HepG2 (cell line): ENCODE results near the gene KRTAP10-10. TPM values are rescaled to one million over a fixed set of nuclear protein-coding genes. Genes with fewer than 3 reads are reported as not detected.

ENCODE experiments used
- ATAC-seq: fragments of 200-7000 bp; cut with Tn5 transposase; 3 replicates; pipeline ENCODE4 v1.9.1; 2020; ENCODE audit warnings: mild to moderate bottlenecking, moderate library complexity
- BruUV-seq: library from RNA; stranded (reverse); fragments of 400-500 nt; replicated peaks from 2 replicates; lab custom pipeline; 2021; lab: Mats Ljungman, UMichigan
- CTCF ChIA-PET: fragments of 300-600 bp; formaldehyde crosslinking; extraction: SDS; loops from one replicate; lab custom pipeline; 2021; ENCODE audit warnings: low total read pairs, inconsistent platforms, low intra/inter-chr PET ratio; lab: Yijun Ruan, JAX
- POLR2A ChIA-PET: fragments of 350-600 bp; sonication (Branson Sonifier 250); formaldehyde crosslinking; loops from one replicate; lab custom pipeline; 2020; ENCODE audit warnings: antibody characterized with exemption, inconsistent platforms; lab: Yijun Ruan, JAX
- DNase-seq: peaks from one replicate; pipeline ENCODE4 v3.0.0-alpha.2; 2015; ENCODE audit warnings: low spot score
- FAIRE-seq: peaks from 3 replicates; lab custom pipeline; 2011; peaks lifted over from hg19 to GRCh38; lab: Jason Lieb, UNC
- H2AFZ ChIP-seq: one replicate; pipeline ENCODE4 v1.6.1; 2011; ENCODE audit warnings: low read length, inconsistent platforms
- H3K27ac ChIP-seq: fragments of 300-600 bp; 3 replicates; pipeline ENCODE4 v1.8.0; 2011; ENCODE audit warnings: mixed run types, mild to moderate bottlenecking, mixed read lengths, low read length, inconsistent platforms; ENCODE audit not compliant: insufficient read depth; ENCODE audit errors: extremely low read length
- H3K27me3 ChIP-seq, 2 experiments: fragments of 200-600 bp in 1 of 2; 2 replicates in 1 of 2; 3 replicates in 1 of 2; pipeline versions ENCODE4 v1.6.0 to v1.8.0; 2011; ENCODE audit warnings: low read length in 2 of 2, mild to moderate bottlenecking in 2 of 2, moderate library complexity in 2 of 2, inconsistent platforms in 1 of 2; ENCODE audit not compliant: insufficient read depth in 2 of 2, control insufficient read depth in 1 of 2
- H3K36me3 ChIP-seq, 2 experiments: fragments of 200-600 bp in 1 of 2; replicated peaks in 1 of 2; 2 replicates in 1 of 2; 3 replicates in 1 of 2; pipeline versions ENCODE4 v1.5.1 to v1.8.0; 2011; ENCODE audit warnings: low read length in 2 of 2, inconsistent platforms in 1 of 2; ENCODE audit not compliant: insufficient read depth in 2 of 2, control insufficient read depth in 1 of 2
- H3K4me1 ChIP-seq: 2 replicates; pipeline ENCODE4 v1.5.1; 2012; ENCODE audit warnings: low read length, inconsistent platforms; ENCODE audit not compliant: insufficient read depth
- H3K4me2 ChIP-seq: 2 replicates; pipeline ENCODE4 v1.6.0; 2011; ENCODE audit warnings: low read depth, low read length, inconsistent platforms
- H3K4me3 ChIP-seq, 3 experiments: fragments of 200-600 bp in 1 of 3; sonication (generic), shearing (Covaris generic) in 1 of 3; replicated peaks in 1 of 3; 2 replicates each; pipeline ENCODE4 v1.5.1; 2011 to 2016; ENCODE audit warnings: low read length in 3 of 3, inconsistent platforms in 2 of 3, low read depth in 2 of 3, mild to moderate bottlenecking in 2 of 3, control low read depth in 1 of 3, mixed read lengths in 1 of 3; ENCODE audit not compliant: insufficient read depth in 1 of 3
- H3K79me2 ChIP-seq: one replicate; pipeline ENCODE4 v1.6.1; 2011; ENCODE audit warnings: low read length, inconsistent platforms; ENCODE audit not compliant: insufficient read depth
- H3K9ac ChIP-seq: 2 replicates; pipeline ENCODE4 v1.6.0; 2011; ENCODE audit warnings: mild to moderate bottlenecking, low read depth, low read length, inconsistent platforms; ENCODE audit not compliant: insufficient read depth
- H3K9me3 ChIP-seq: 2 replicates; pipeline ENCODE4 v1.5.1; 2012; ENCODE audit warnings: mild to moderate bottlenecking, low read length
- H4K20me1 ChIP-seq: 2 replicates; pipeline ENCODE4 v1.6.0; 2011; ENCODE audit warnings: inconsistent platforms, mild to moderate bottlenecking, low read length, moderate library complexity; ENCODE audit not compliant: insufficient read depth
- HHEX ChIP-seq: IDR thresholded peaks from 2 replicates; pipeline ENCODE4 v1.6.1; 2016; ENCODE audit warnings: control low read depth
- HNRNPUL1 ChIP-seq: fragments of 200-400 bp; formaldehyde crosslinking; IDR thresholded peaks from 2 replicates; pipeline ENCODE4 v1.6.1; 2017; ENCODE audit warnings: low read depth, mild to moderate bottlenecking, low read length, moderate library complexity
- MYNN ChIP-seq: sonication (generic); formaldehyde crosslinking; IDR thresholded peaks from 2 replicates; pipeline ENCODE4 v1.4.0; 2020; ENCODE audit warnings: mild to moderate bottlenecking, low read depth, missing genetic modification reagents
- PPARG ChIP-seq: conservative IDR thresholded peaks from 2 replicates; pipeline ENCODE4 v1.6.1; 2016; ENCODE audit warnings: missing biosample characterization, missing genetic modification reagents
- RBM22 ChIP-seq: fragments of 200-400 bp; formaldehyde crosslinking; optimal IDR thresholded peaks from 2 replicates; pipeline ENCODE3; 2017; ENCODE audit warnings: mild to moderate bottlenecking, low read length, moderate library complexity
- SIX1 ChIP-seq: sonication (generic); formaldehyde crosslinking; IDR thresholded peaks from 2 replicates; pipeline ENCODE4 v1.4.0; 2020; ENCODE audit warnings: missing genetic modification reagents, borderline replicate concordance
- ZNF101 ChIP-seq: sonication (generic); formaldehyde crosslinking; IDR thresholded peaks from 2 replicates; pipeline ENCODE4 v1.4.0; 2020; ENCODE audit warnings: mild to moderate bottlenecking, low read depth, missing genetic modification reagents, borderline replicate concordance
- ZNF329 ChIP-seq: sonication (generic); formaldehyde crosslinking; IDR thresholded peaks from 2 replicates; pipeline ENCODE4 v1.9.0; 2021; ENCODE audit warnings: low read depth, mild to moderate bottlenecking, missing genetic modification reagents
- WGBS: methylation state at CpG from one replicate; pipeline ENCODE4 v1.1.6; 2017; ENCODE audit warnings: low lambda C conversion rate; 5-methylcytosine and 5-hydroxymethylcytosine counted together
- in situ Hi-C: cut with HindIII; loops from 2 replicates; pipeline ENCODE4 v1.10.0; 2017; ENCODE audit warnings: low pct_unique_long_range_greater_than_20kb; ENCODE audit not compliant: extremely low pct_ligation_motif_present
- intact Hi-C: fragments of 100-400 bp; cut with micrococcal nuclease; formaldehyde crosslinking; loops from one replicate; pipeline ENCODE4 v1.10.0; 2022; ENCODE audit not compliant: unreplicated experiment
- polyA plus RNA-seq, 8 experiments: library from polyadenylated mRNA; depleted of rRNA in 3 of 8; stranded (reverse) in 7 of 8; unstranded in 1 of 8; fragments of >200 nt; fragmentation: Illumina TruSeq in 4 of 8; extraction: Trizol in 4 of 8; gene quantifications; 2 replicates each; pipeline versions ENCODE4 v1.2.1 to v1.2.3, GENCODE V29; 2011 to 2016; ENCODE audit warnings: low read depth in 4 of 8, missing spikeins in 1 of 8, mixed read lengths in 1 of 8; ENCODE audit not compliant: insufficient read depth in 1 of 8
- total RNA-seq, 5 experiments: library from RNA; depleted of rRNA; stranded (reverse); fragments of >200 nt; fragmentation: Illumina TruSeq; extraction: Trizol; gene quantifications; 2 replicates each; pipeline ENCODE4 v1.2.3, GENCODE V29; 2016; ENCODE audit warnings: low read depth in 1 of 5
- TF ChIP-seq, protein P1 (sequence below): sonication (generic); formaldehyde crosslinking; IDR thresholded peaks from 2 replicates; pipeline ENCODE4 v1.9.0; 2021; ENCODE audit warnings: missing genetic modification reagents, mild to moderate bottlenecking, borderline replicate concordance
- TF ChIP-seq, protein P2 (sequence below): sonication (generic); formaldehyde crosslinking; IDR thresholded peaks from 2 replicates; pipeline ENCODE4; 2020; ENCODE audit warnings: missing genetic modification reagents, mild to moderate bottlenecking, borderline replicate concordance

KRTAP10-10 gene
- total and polyA plus RNA-seq, 2 of the 13 experiments (the other 11 are each of a cell fraction or from before 2014, with no cell fraction given) = not detected

DNA sequence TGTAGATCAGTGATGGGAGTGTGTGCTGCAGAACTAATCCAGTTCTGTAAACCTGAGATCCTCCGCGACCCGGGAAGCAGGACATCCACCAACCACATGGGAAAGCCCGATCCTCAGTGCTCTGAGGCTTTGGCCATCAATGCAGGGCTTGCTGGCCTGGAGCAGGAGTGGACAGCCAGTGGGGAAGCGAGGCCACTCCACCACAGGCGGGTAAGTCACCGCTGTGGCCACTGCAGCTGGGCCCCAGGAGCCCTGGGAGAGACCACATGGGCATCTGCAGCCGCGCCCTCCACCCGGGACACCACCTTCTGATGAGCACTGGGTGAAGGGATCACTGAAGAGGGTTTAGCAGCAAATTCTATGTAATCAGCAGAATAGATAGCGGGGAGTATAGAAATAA lies 44.0 kb downstream of the KRTAP10-10 start:
- Histone ChIP-seq H3K4me1 (no peaks in the 10 kb centered on the region), H2AFZ (no peak overlapping the region), H3K27ac (no peak overlapping the region), H3K27me3 (peaks cover 1 to 32% of the 10 kb centered on the region in 2 experiments; a peak in 4 of 5 replicates), H3K79me2 (no peaks in the 10 kb centered on the region), H3K9ac (no peak overlapping the region), H3K4me2 (no peak overlapping the region), H4K20me1 (no peaks in the 10 kb centered on the region), H3K4me3 (no peak overlapping the region), H3K9me3 (no peaks in the 10 kb centered on the region), H3K36me3 (no peaks in the 10 kb centered on the region)
- CTCF ChIA-PET = no interaction called here
- TF ChIP-seq RBM22 = no peak
- TF ChIP-seq ZNF329 (CRISPR knock-in tag) = no peak
- TF ChIP-seq SIX1 (CRISPR knock-in tag) = no peak
- TF ChIP-seq, protein P1, sequence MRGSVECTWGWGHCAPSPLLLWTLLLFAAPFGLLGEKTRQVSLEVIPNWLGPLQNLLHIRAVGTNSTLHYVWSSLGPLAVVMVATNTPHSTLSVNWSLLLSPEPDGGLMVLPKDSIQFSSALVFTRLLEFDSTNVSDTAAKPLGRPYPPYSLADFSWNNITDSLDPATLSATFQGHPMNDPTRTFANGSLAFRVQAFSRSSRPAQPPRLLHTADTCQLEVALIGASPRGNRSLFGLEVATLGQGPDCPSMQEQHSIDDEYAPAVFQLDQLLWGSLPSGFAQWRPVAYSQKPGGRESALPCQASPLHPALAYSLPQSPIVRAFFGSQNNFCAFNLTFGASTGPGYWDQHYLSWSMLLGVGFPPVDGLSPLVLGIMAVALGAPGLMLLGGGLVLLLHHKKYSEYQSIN (CRISPR knock-in tag) = no peak
- no peak for TF ChIP-seq ZNF101 (CRISPR knock-in tag)
- no peak for TF ChIP-seq PPARG (CRISPR knock-in tag)
- no peak for TF ChIP-seq HNRNPUL1
- TF ChIP-seq, protein P2, sequence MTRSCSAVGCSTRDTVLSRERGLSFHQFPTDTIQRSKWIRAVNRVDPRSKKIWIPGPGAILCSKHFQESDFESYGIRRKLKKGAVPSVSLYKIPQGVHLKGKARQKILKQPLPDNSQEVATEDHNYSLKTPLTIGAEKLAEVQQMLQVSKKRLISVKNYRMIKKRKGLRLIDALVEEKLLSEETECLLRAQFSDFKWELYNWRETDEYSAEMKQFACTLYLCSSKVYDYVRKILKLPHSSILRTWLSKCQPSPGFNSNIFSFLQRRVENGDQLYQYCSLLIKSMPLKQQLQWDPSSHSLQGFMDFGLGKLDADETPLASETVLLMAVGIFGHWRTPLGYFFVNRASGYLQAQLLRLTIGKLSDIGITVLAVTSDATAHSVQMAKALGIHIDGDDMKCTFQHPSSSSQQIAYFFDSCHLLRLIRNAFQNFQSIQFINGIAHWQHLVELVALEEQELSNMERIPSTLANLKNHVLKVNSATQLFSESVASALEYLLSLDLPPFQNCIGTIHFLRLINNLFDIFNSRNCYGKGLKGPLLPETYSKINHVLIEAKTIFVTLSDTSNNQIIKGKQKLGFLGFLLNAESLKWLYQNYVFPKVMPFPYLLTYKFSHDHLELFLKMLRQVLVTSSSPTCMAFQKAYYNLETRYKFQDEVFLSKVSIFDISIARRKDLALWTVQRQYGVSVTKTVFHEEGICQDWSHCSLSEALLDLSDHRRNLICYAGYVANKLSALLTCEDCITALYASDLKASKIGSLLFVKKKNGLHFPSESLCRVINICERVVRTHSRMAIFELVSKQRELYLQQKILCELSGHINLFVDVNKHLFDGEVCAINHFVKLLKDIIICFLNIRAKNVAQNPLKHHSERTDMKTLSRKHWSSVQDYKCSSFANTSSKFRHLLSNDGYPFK (CRISPR knock-in tag) = no peak
- no peak for TF ChIP-seq HHEX (CRISPR knock-in tag)
- TF ChIP-seq MYNN (CRISPR knock-in tag) = no peak
- BruUV-seq = no TSS peak
- ATAC-seq (no peak), DNase-seq (no peak), FAIRE-seq (no peak)
- WGBS = 39% methylated on average over 11 of the region's 11 CpGs
- POLR2A ChIA-PET = no interaction called here
- in situ Hi-C loops (no loop called here), intact Hi-C loops (no loop called here)
